Measurements from ENCODE around the gene SIDT1.

GRCh38 chr3:113557374-113557773, 25.0 kb downstream of the SIDT1 start:
- TF ChIP-seq POLR2A (IDR thresholded peaks at IDR 0.05): no peak
- TF ChIP-seq CTCF (IDR thresholded peaks at IDR 0.05): no peak

Data from right lobe of liver (tissue), 4 donors.